OCI-LY3 (cell line): ENCODE results near the gene ATF3.

ENCODE experiments used
- H2AFZ ChIP-seq: fragments of 200-600, 300-600 bp; shearing (Covaris generic); 2 replicates; pipeline ENCODE4 v1.6.0; 2014; ENCODE audit warnings: antibody characterized with exemption, low read depth, low read length
- H3K27ac ChIP-seq: fragments of 200-600, 300-600 bp; sonication (generic); 2 replicates; pipeline ENCODE4 v1.5.1; 2014; ENCODE audit warnings: mild to moderate bottlenecking, low read length, moderate library complexity, mixed read lengths
- H3K27me3 ChIP-seq: fragments of 200-600, 300-600 bp; sonication (generic); 2 replicates; pipeline ENCODE4 v1.6.1; 2014; ENCODE audit warnings: low read depth, low read length, mixed read lengths
- H3K36me3 ChIP-seq: fragments of 200-600, 300-600 bp; sonication (generic); replicated peaks from 2 replicates; pipeline ENCODE3; 2014; ENCODE audit warnings: low read depth, low read length, mixed read lengths
- H3K4me1 ChIP-seq: fragments of 300-600, 200-600 bp; sonication (generic); 2 replicates; pipeline ENCODE4 v1.6.1; 2014; ENCODE audit warnings: low read length, mixed read lengths
- H3K4me2 ChIP-seq: fragments of 200-600, 300-600 bp; sonication (generic); 2 replicates; pipeline ENCODE4 v1.6.1; 2014; ENCODE audit warnings: low read length, mixed read lengths
- H3K4me3 ChIP-seq: fragments of 300-600, 200-600 bp; sonication (generic); 2 replicates; pipeline ENCODE4 v1.5.1; 2014; ENCODE audit warnings: antibody characterized with exemption, mild to moderate bottlenecking, low read length, moderate library complexity
- H3K79me2 ChIP-seq: fragments of 300-600, 200-600 bp; shearing (Covaris generic); 2 replicates; pipeline ENCODE4 v1.6.1; 2014; ENCODE audit warnings: mild to moderate bottlenecking, low read length, mixed read lengths
- H3K9ac ChIP-seq: fragments of 300-600, 200-600 bp; shearing (Covaris generic); 2 replicates; pipeline ENCODE4 v1.6.0; 2014; ENCODE audit warnings: mild to moderate bottlenecking, low read length, moderate library complexity
- H3K9me3 ChIP-seq: fragments of 200-600, 300-600 bp; shearing (Covaris generic); 2 replicates; pipeline ENCODE4 v1.6.1; 2014; ENCODE audit warnings: low read length, mixed read lengths; ENCODE audit not compliant: insufficient read depth
- H4K20me1 ChIP-seq: fragments of 200-600, 300-600 bp; sonication (generic); 2 replicates; pipeline ENCODE4 v1.6.1; 2016; ENCODE audit warnings: low read length, mixed read lengths; ENCODE audit not compliant: insufficient read depth
- CTCF ChIP-seq: fragments of 200-600, 300-600 bp; sonication (generic); IDR thresholded peaks from 2 replicates; pipeline ENCODE4 v1.5.1; 2014; ENCODE audit warnings: antibody characterized with exemption, low read length, low read depth
- EZH2phosphoT487 ChIP-seq: fragments of 200-600 bp; shearing (Covaris generic); IDR thresholded peaks from 2 replicates; pipeline ENCODE4 v1.6.1; 2018; ENCODE audit warnings: antibody characterized with exemption, mixed run types, low read depth

ATF3 gene

GRCh38 chr1:212562771-212563170 lies 45.8 kb upstream of the ATF3 start:
- Histone ChIP-seq H2AFZ (no peak overlapping the region), H3K9me3 (no peaks in the 10 kb centered on the region), H3K36me3 (peaks cover 2% of the 10 kb centered on the region), H3K4me2 (no peak overlapping the region), H3K4me1 (peaks cover 61% of the 10 kb centered on the region), H3K27ac (no peak overlapping the region), H3K4me3 (no peak overlapping the region), H3K79me2 (peaks cover 7% of the 10 kb centered on the region), H3K9ac (no peak overlapping the region), H3K27me3 (no peaks in the 10 kb centered on the region), H4K20me1 (no peaks in the 10 kb centered on the region)
- TF ChIP-seq CTCF = no peak

- Histone ChIP-seq H4K20me1 (no peaks in the 10 kb centered on the region), H3K4me3 (no peak overlapping the region; the same call in 1 of the 2 replicates), H3K4me1 (peaks cover 69% of the 10 kb centered on the region), H3K27ac (peak overlapping the region; percentile 95), H2AFZ (no peak overlapping the region), H3K9ac (peak overlapping the region; percentile 87; the same call in 1 of the 2 replicates), H3K79me2 (no peaks in the 10 kb centered on the region), H3K4me2 (peak overlapping the region; percentile 93; the same call in 1 of the 2 replicates), H3K36me3 (no peaks in the 10 kb centered on the region), H3K27me3 (no peaks in the 10 kb centered on the region), H3K9me3 (no peaks in the 10 kb centered on the region)
- TF ChIP-seq CTCF (no peak), EZH2phosphoT487 (no peak)
These were observed 43.5 kb upstream of the ATF3 start for GRCh38 chr1:212565079-212565478.

- Histone ChIP-seq H3K4me2 (peak overlapping the region; percentile 93), H3K79me2 (no peaks in the 10 kb centered on the region), H3K4me3 (peak overlapping the region; percentile 72), H3K27me3 (no peaks in the 10 kb centered on the region), H4K20me1 (no peaks in the 10 kb centered on the region), H3K9me3 (no peaks in the 10 kb centered on the region), H3K36me3 (no peaks in the 10 kb centered on the region), H3K27ac (peak overlapping the region; percentile 95), H3K4me1 (peaks cover 70% of the 10 kb centered on the region), H2AFZ (no peak overlapping the region), H3K9ac (peak overlapping the region; percentile 87)
- TF ChIP-seq CTCF = no peak
- TF ChIP-seq EZH2phosphoT487 = no peak
These were observed 42.8 kb upstream of the ATF3 start for GRCh38 chr1:212565571-212566305.

- Histone ChIP-seq H3K27ac (peak overlapping the region; percentile 95), H3K4me2 (peak overlapping the region; percentile 93)
These were observed 41.8 kb upstream of the ATF3 start for GRCh38 chr1:212566522-212567479.

More at GRCh38 chr1:212566522-212567479, 41.8 kb upstream of the ATF3 start:
- H2AFZ ChIP-seq = no peak overlapping the region
- no peaks in the 10 kb centered on the region for H3K9me3 ChIP-seq
- H3K27me3 ChIP-seq = no peaks in the 10 kb centered on the region
- H3K79me2 ChIP-seq = no peaks in the 10 kb centered on the region
- H3K4me3 ChIP-seq = peak overlapping the region; percentile 72
- H4K20me1 ChIP-seq = no peaks in the 10 kb centered on the region
- TF ChIP-seq CTCF (no peak), EZH2phosphoT487 (0 out of 2 replicates have a peak, but pooled peaks have one; percentile 74)
- H3K4me1 ChIP-seq = peaks cover 64% of the 10 kb centered on the region
- no peaks in the 10 kb centered on the region for H3K36me3 ChIP-seq
- H3K9ac ChIP-seq = peak overlapping the region; percentile 87
